ENCODE results near the gene MARCHF5.

GRCh38 chr10:92328993-92329392, 38.0 kb downstream of the MARCHF5 start:
- TF ChIP-seq CTCF (IDR thresholded peaks at IDR 0.05) (no peak), POLR2AphosphoS5 (IDR thresholded peaks at IDR 0.05) (no peak), POLR2A (IDR thresholded peaks at IDR 0.05) (no peak)
